Measurements from ENCODE around the gene PCDHGA6.
"Not testable (repeated sequence)": the region's sequence is repeated elsewhere in the genome, so short reads cannot be mapped to it uniquely, and the experiment has no call there.

The PCDHGA6 gene

DNA sequence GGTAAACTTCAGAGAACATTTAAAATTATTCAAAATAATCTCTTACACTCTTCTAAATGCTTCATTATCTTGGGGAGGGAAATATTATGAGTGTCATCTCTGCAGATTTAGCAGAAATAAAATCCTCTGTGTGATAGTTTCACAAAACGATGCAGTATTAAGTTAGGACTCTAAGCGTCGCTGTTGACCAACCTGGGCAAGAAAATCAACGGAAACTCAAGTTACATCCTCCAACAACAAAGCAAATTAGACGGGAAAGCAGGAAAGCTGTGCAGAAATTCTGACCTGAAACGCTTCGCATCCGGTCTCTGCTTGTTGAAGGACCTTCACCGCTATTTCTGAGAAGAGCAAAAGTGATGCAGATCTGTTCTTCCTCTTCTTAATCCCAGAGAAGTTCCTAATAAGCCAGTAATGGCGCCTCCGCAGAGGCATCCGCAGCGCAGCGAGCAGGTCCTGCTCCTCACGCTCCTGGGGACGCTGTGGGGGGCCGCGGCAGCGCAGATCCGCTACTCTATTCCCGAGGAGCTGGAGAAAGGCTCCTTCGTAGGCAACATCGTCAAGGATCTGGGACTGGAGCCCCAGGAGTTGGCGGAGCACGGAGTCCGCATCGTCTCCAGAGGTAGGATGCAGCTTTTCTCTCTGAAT lies at the start of gene PCDHGA6:
TSS of gene PCDHGA6 (plus strand) at position 219 of the 645 bp plus-strand sequence. CDS start at position 412, 193 bp downstream.
- peak within 1 kb of the TSS; percentile 21 for H3K4me3 ChIP-seq (ENCODE audit: low read length)
- TF ChIP-seq, protein P1, sequence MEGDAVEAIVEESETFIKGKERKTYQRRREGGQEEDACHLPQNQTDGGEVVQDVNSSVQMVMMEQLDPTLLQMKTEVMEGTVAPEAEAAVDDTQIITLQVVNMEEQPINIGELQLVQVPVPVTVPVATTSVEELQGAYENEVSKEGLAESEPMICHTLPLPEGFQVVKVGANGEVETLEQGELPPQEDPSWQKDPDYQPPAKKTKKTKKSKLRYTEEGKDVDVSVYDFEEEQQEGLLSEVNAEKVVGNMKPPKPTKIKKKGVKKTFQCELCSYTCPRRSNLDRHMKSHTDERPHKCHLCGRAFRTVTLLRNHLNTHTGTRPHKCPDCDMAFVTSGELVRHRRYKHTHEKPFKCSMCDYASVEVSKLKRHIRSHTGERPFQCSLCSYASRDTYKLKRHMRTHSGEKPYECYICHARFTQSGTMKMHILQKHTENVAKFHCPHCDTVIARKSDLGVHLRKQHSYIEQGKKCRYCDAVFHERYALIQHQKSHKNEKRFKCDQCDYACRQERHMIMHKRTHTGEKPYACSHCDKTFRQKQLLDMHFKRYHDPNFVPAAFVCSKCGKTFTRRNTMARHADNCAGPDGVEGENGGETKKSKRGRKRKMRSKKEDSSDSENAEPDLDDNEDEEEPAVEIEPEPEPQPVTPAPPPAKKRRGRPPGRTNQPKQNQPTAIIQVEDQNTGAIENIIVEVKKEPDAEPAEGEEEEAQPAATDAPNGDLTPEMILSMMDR (IDR thresholded peaks at IDR 0.05; ENCODE audit: insufficient read depth, low read depth, low read length, missing control alignments), result peak; percentile 46
- DNase-seq (ENCODE audit: low read depth), result peak; percentile 27

DNA sequence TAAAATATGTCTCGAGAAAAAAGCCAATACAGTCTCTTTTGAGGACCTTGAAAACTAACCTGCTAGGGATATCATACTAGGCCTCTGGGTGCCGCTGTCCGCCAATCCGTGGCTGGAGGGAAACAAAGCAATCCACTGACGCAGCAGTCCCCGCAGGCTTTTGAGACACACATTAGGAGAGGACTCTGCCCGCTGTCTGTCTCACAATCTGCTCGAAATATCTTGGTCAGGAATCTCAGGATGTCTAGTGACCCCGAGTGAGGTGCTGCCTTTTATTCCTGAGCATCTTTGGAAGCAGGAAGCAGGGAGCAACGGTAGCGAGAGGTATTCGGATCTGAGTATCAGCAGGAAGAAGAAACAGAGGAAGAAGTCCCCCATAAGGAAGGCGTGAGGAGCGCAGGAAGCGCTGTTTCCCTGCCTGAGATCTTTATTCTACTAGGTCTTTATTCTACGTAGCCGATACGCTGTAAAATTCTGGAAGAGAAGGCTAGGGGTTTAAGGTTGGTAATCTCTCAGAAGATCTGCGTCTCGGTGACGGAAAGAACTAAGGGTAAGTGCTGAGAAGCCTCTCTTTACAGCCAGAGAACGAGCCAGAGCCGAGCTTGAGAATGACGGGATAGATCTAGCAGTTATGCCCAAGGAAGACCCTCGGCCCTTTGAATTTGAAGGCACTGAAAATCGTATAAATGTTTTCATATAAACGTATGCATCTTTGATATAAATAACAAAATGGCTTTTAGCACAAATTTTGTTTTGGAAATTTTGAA lies 47.4 kb upstream of the PCDHGA6 start:
- TF ChIP-seq, protein P1 (IDR thresholded peaks at IDR 0.05; ENCODE audit: insufficient read depth, low read depth, low read length, missing control alignments), result peak; percentile 49
- peak overlapping the region; percentile 40 for H3K4me3 ChIP-seq (ENCODE audit: low read length)
- peak; percentile 58 for DNase-seq (ENCODE audit: low read depth)

- TF ChIP-seq, protein P1 (IDR thresholded peaks at IDR 0.05; ENCODE audit: insufficient read depth, low read depth, low read length, missing control alignments), result no peak
- no peak for DNase-seq (ENCODE audit: low read depth)
- no peak overlapping the region for H3K4me3 ChIP-seq (ENCODE audit: low read length)
Measured at GRCh38 chr5:141328231-141328630, 45.5 kb upstream of the PCDHGA6 start.

DNA sequence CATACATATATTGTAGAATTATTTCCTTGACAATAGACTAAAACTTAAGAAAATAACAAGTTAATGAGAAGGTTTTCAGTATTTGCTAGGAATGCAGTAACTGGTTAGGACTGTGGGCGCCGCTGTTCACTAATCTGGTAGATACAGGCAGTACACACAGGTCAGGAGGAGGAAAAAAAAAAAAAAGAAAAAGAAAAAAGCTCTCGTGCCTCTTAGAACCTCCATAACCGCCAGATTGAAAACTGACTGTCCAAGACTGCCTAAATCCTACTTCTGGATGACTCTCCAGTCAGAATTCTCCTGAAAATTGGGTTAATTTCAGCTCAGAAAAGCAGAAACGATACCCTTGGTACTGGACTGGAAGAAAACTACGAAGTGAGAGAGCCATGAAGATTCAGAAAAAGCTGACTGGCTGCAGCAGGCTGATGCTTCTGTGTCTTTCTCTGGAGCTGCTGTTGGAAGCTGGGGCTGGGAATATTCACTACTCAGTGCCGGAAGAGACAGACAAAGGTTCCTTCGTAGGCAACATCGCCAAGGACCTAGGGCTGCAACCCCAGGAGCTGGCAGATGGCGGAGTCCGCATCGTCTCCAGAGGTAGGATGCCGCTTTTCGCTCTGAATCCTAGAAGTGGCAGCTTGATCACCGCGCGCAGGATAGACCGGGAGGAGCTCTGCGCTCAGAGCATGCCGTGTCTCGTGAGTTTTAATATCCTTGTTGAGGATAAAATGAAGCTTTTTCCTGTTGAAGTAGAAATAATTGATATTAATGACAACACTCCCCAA lies 43.2 kb upstream of the PCDHGA6 start, which contains the start of gene PCDHGA1:
TSS of gene PCDHGA1 (plus strand) at position 216 of the 782 bp plus-strand sequence.
- H3K4me3 ChIP-seq (ENCODE audit: low read length), result no peak within 1 kb of the TSS
- TF ChIP-seq, protein P1 (IDR thresholded peaks at IDR 0.05; ENCODE audit: insufficient read depth, low read depth, low read length, missing control alignments), result peak; percentile 42
- DNase-seq (ENCODE audit: low read depth), result peak; percentile 46

DNA sequence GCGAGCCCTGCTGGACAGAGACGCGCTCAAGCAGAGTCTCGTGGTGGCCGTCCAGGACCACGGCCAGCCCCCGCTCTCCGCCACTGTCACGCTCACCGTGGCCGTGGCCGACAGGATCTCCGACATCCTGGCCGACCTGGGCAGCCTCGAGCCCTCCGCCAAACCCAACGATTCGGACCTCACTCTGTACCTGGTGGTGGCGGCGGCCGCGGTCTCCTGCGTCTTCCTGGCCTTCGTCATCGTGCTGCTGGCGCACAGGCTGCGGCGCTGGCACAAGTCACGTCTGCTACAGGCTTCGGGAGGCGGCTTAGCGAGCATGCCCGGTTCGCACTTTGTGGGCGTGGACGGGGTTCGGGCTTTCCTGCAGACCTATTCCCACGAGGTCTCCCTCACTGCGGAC lies 41.1 kb upstream of the PCDHGA6 start:
- DNase-seq (ENCODE audit: low read depth); H3K4me3 ChIP-seq (ENCODE audit: low read length): not testable (repeated sequence)

GRCh38 chr5:141338538-141339306 lies 35.0 kb upstream of the PCDHGA6 start, which contains the start of gene PCDHGA2:
TSS of gene PCDHGA2 (plus strand) at chr5:141338760.
- H3K4me3 ChIP-seq (ENCODE audit: low read length), result peak within 1 kb of the TSS; percentile 38
- DNase-seq (ENCODE audit: low read depth), result peak; percentile 44
- TF ChIP-seq, protein P1 (IDR thresholded peaks at IDR 0.05; ENCODE audit: insufficient read depth, low read depth, low read length, missing control alignments), result peak; percentile 48

DNA sequence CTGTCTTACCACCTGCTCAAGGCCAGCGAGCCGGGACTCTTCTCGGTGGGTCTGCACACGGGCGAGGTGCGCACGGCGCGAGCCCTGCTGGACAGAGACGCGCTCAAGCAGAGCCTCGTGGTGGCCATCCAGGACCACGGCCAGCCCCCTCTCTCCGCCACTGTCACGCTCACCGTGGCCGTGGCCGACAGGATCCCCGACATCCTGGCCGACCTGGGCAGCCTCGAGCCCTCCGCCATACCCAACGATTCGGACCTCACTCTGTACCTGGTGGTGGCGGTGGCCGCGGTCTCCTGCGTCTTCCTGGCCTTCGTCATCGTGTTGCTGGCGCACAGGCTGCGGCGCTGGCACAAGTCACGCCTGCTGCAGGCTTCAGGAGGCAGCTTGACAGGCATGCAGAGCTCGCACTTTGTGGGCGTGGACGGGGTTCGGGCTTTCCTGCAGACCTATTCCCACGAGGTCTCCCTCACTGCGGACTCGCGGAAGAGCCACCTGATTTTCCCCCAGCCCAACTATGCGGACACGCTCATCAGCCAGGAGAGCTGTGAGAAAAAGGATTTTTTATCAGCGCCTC lies 32.8 kb upstream of the PCDHGA6 start:
- DNase-seq (ENCODE audit: low read depth); H3K4me3 ChIP-seq (ENCODE audit: low read length): not testable (repeated sequence)

Data from epithelial cell of esophagus (primary cell).